ENCODE results near the gene DENND1C.

DENND1C gene

GRCh38 chr19:6503407-6504201, 22.0 kb upstream of the DENND1C start:
- DNase-seq: no peak

DNA sequence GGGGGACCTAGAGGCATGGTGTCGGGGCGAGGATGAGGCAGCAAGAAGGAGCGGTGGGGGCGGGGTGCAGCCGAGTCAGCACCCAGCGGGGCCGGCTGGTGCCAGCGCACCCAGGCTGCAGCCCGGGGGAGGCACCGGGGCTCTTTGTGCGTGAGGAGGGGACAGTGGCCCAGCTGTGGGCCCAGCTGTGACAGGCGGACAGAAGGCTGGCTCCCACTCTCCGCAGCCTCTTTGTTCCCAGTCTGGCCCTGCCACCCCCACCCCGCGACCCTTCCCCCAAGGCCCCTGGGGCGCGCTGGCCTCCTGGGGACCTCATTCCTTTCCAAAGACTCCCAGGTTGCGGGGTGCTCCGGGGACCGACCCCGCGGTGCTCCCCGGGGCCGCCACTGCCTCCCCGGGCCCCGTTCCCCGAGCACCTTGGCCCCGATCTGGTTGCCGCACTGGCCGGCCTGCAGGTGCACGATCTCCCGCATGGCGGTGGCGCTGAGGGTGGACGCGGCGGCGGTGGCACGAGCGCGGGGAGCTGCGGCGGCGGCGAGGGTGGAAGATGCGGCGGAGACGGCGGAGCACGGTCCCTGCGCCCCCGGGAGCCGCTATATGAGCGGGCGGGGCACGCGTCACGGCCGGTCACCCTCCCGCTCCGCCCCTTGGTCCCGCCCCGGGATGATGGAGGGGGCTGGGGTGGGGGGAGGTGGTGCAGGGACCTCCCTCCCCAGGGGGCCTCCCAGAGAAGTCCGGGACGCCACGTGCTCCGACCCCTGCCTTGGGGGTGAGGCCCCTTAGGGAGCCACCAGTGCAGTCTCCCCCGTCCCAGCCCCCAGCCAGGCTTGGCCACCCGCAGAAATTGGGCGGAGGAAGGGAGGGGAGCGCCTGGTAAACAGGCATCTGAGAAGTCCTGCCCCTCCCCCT, 20.4 kb upstream of the DENND1C start, which contains the start of gene TUBB4A:
Gene TUBB4A (minus strand): TSS at position 570 of the 909 bp plus-strand sequence. CDS start 97 bp downstream, at position 473.
- DNase-seq: peak; percentile 74

DNA sequence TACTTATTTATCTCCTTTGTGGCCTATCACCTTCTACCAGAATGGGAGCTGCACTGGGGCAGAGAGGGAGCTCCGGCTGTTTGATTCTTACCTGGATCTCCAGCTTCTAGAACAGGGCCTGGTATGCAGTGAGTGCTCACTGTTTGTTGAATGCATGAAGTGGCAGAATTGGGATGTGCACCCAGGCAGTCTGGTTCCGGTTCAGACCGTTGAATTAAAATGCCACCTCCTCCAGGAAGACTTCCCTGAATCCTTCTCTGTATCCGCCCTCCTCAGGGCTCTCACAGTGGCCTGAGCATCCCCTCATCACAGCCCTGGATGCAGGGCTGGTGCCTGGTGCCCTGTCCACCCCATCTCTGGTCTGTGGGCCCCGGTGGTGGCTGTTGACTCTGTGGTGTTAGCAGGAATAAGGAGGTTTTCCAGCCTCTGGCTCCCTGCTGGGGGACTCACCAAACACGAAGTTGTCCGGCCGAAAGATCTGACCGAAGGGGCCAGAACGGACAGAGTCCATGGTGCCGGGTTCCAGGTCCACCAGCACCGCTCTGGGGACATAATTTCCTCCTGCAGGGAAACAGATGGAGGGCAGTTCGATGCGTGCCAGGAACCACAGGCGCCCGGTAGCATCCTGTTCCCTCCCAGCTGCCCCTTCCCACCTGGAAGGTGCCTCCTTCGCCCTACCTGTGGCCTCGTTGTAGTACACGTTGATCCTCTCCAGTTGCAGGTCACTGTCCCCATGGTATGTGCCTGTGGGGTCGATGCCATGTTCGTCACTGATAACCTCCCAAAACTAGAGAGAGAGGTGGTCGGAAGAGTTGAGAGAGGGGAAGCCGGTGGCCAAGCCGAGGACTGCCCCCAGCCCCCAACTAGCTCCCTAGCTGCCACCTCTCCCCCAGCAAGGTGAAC, 19.5 kb upstream of the DENND1C start:
- no peak for DNase-seq

GRCh38 chr19:6499052-6499790, 17.6 kb upstream of the DENND1C start:
- DNase-seq: no peak

DNA sequence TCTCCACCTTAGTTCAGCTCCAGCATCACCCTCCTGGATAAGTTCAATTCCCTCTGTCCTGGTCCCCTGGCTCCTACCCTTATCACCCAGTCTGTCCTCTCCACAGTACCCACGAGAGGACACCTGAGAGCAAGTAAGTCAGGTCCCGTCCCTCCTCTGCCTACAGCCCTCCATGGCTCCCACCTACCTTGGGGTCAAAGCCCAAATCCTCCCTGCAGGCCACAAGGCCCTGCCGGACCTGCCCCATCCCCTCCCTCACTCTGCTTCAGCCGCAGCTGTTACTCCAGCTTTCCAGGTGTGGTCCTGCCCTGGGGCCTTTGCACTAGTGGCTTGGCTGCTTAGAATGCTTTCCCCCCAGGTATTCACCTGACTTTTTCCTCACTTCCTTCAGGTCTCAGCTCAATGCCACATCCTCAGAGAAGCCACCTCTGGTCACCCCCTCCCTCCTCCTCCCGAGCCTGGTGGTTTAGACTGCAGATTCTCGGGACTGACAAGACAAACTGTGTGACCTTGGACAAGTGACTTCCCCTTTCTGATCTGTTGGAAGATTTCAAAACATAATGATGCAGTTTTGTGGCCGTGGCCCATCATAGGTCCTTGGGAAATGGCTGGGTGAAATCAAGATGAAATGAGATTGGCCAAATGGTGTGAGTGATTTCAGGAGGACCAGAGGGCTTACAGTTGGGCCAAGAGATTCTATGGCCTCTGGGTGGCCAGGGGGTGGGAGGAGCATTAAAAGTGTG, 16.9 kb upstream of the DENND1C start:
- DNase-seq: no peak

DNA sequence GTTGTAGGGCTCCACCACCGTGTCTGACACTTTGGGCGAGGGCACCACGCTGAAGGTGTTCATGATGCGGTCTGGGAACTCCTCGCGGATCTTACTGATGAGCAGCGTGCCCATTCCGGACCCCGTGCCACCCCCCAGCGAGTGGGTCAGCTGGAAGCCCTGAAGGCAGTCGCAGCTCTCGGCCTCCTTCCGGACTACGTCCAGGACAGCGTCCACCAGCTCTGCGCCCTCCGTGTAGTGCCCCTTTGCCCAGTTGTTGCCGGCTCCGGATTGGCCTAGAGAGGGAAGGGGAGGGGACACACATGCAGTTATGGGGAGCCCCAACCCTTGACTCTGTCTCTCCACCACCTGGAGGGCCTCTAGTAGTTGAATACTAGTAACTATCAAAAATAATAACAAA, 14.4 kb upstream of the DENND1C start:
- no peak for DNase-seq

DNA sequence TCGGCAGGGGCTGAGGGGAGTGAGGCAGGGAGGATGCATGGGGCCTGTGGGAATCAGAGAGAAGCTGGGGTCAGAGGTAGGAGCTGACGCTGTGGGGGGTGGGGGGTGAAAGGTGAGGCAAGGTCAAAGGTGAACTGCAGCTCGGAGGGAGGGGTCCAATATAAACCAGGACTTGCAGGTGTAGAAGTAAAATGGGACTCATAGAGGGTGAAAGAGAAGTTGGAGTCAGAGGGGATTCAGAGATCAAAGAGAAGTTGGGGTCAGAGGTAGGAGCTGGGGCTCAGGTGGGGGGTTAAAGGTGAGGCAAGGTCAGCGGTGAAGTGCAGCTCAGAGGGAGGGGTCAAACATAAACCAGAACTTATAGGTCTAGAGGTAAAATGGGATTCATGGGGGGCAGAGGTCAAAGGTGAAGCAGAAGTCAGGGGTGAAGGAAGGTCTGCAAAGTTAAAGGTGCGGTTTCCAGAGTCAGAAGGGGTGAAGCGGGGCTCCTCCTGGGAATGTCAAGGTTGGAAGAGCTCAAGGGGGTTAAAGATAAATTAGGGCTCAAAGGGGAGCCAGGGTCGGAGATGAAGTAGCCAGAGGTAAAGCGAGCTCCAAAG, 12.9 kb upstream of the DENND1C start:
- DNase-seq: no peak

DNA sequence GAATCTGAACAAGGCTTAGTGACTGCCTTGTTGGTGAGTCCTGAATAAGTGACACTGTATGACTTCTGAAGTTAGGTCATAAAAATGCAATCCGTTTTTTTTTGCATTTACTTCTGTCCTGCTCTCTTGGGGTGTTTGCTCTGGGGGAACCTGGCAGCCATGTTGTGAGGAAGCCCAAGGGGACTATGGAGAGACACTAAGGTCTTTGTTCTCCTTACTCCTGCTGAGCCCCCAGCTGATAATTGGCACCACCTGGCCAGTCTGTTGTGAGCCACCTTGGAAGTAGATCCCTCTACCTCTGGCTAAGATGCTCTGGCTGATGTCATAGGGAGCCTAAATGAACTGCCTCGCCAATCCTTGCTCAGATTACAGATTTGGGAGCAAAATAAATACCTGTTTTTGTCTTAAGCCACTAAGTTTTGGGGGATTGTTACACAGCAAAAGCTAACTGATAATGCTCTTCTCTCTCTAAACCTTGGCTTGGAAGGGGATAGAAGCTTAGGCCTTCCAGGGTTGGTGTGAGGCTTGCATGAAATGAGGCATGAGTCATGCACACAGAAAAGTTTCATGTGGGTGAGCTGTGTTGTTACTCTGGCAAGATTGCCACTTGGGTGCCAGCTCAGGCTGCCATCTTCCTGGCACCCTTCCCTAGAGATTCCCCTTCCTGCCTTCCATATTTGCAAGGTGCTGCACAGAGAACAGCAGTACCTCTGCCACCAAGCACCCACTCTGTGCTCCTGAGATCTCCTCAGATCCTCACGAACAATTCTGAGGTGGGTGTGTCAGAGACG, 10.4 kb upstream of the DENND1C start:
- no peak for DNase-seq

DNA sequence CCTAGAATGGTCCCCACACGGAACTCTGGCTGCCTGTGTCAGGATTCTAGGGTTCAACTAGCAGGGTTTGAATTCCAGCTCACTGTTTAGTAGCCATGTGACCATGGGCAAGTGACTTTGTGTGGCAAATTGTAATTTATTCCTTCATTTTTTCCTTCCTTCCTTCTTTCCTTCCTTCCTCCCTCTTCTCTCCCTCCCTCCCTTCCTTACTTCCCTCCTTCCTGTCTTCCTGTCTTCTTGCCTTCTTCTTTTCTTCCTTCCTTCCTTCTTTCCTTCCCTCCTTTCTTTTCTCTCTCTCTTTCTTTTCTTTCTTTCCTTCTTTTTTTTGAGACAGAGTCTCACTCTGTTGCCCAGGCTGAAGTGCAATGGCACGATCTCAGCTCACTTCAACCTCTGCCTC, 8.5 kb upstream of the DENND1C start:
- no peak for DNase-seq

DNA sequence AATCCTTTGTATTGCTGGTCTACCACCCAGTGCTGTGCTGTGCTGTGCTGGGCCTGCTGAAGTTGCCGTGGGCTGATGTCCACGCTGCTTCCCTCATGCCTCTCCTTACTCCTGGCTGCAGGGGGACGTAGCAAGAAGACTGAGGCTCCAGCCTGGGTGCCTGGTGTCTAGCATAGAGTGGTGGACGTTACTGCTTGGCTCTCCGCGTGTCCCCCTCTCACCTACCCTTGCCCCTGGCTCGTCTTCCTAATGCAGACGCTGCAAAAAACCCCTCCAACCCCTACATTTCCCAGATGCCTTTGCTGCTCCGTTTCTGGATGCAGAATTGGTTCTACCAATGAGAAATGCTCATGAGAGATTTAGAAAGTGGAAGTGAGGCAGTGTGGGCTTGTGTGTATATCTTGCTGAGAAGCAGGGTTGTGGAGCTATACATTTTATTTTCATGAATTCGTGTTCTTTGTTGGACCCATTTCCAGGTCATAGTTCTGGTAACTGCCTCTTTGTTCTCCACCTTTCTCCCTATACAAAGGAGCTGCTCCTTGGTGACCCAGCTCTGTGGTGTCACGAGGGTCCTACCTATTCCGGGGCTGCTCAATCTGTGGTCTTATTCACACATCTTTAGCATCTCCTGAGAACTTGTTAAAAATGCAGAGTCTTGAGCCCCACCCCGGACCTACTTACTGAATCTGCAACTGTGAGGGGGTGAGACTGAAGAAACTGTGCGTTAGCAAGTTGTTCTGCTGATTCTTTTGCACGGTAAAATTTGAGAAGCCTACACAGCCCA, 7.9 kb upstream of the DENND1C start:
- DNase-seq: no peak

DNA sequence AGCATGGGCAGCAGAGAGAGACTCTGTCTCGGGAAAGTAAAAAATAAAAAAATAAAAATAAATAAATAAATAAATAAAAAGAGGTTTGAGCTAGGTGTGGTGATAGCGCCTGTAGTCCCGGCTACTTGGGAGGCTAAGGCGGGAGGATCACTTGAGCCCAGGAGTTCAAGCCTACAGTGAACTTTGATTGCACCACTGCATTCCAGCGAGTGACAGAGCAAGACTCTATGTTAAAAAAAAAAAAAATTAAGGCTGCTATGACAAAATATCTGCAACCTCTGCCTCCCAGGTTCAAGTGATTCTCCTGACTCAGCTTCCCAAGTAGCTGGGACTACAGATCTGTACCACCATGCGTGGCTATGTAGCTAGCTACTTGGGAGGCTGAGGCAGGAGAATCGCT, 3.2 kb upstream of the DENND1C start:
- no peak for DNase-seq

DNA sequence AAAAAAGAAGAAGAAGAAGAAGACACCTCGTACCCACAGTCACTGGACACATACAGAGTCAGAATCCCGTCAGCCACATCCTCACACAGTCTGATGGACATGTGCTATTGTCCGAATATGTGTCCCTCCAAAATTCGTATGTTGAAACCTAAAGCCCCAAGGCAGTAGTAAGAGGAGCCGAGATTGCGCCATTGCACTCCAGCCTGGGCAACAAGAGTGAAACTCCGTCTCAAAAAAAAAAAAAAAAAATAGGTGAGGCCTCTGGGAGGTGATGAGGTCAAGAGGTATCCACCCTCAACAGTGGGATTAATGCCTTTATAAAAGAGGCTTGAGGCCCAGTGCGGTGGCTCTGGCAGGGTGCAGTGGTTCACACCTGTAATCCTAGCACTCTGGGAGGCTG, 2.6 kb upstream of the DENND1C start:
- no peak for DNase-seq

GRCh38 chr19:6483235-6483634, 1.6 kb upstream of the DENND1C start:
- no peak for DNase-seq

GRCh38 chr19:6482343-6482686, 728 bp upstream of the DENND1C start:
- DNase-seq: no peak

DNA sequence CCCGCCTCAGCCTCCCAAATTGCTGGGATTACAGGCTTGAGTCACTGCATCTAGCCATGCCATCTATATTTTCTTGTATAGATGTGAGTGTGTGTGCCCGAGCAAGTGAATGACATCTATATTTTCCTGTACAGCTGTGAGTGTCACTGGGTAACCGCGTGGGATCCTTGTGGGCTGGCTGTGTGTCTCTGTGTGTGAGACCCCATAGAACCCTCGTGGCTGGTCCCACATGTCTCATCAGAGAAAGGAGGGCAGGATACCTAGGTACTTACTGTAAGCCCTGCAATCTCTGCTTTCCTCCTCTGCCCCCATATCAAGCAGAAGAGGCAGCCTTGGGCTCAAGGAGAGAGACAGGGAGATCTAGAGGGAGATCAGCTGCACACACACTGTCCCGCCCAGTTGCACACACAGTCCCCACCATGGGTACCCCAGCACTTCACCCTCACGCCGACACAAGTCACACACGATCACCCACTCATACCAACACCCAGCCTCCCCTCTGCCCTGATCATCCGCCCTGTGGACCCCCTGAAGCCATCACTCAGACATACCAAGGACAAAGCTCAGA, 655 bp downstream of the DENND1C start:
- no peak for DNase-seq

DNA sequence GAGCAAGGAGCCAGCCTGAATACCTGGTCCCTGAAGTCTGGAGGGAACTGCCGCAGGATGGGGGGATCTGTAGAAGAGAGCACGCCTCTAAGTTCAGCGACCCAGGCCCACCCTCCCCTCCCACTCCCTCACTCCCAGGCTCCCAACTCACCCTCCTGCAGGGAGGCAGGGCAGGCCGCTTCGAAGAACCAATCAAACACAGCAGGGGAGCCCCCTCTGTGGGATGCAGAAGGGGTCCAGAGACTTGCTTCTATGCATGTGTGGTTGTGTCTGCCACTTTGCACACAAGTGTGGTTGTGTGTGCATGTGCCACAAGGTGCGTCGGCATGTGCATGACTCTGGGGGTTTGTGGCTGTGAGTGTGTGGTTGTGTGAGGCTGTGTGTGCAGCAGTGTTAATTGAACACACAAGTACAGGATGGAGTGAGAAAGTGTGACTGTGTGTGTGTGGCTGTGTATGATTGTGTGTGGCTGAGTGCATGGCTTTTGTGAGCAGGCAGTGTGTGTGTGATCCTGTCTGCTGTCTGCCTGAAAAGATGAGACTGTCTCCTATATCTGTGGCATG, 1.7 kb downstream of the DENND1C start:
- DNase-seq: no peak

- no peak for DNase-seq
These were observed 2.8 kb downstream of the DENND1C start for GRCh38 chr19:6478815-6479214.

DNA sequence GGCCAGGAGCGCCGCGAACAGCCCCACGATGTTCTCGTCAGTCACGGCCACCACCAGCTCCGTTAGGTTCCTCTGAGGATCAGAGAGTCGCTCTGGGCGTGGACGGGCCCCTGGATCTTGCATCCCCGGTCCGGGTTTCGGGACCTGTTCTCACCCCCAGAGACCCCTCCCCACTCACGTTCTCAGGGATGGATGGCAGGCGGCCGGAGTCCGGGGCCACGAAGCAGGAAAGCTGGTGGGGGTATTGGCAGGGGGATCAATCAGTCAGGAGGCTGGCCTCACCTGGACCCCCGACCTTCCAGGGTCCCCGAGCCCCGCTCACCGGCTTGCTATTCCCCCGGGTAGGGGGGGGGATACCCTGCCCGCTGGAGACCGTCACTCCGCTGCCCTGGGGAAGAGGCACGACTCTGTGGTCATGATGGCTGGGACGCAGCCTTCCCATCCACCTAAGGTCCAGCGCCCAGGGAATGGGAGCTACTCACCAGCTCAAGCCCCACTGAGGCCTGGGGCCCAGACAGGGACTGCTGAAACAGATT, 4.6 kb downstream of the DENND1C start:
- no peak for DNase-seq
